Measurements from ENCODE around the gene TSTD1.

DNA sequence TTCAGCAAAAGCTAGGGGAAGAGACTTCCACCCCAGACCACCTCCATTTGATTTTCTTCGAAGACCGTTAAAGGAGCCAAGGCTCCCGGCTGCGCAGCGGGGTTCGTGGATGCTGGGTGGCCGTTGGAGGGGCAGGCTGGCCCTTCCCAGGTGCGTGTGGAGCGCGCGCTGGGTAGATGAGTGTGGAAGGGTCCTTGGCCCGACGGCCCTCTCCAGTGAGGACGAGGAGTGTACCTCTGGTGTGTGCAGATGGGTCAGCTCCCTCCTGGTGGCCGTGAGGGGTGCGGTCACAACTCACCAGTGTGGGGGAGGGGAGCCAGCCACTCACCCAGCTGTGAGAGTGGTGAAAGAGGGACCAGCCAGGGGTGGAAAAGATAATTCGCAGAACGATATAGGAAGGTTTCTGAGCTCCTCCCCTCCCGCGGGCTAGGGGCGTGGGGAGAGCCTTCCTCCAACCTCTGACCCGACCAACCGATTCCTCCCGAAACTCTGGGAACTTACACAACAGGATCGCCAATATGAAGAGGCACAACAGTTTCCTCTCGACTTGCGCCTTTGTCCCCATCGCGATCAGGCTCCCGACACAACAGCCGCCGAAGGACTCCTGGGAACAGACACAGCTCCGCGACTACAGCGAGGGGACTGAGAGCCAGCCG, 18.1 kb downstream of the TSTD1 start, which contains the start of gene F11R:
- TF ChIP-seq, protein P1, sequence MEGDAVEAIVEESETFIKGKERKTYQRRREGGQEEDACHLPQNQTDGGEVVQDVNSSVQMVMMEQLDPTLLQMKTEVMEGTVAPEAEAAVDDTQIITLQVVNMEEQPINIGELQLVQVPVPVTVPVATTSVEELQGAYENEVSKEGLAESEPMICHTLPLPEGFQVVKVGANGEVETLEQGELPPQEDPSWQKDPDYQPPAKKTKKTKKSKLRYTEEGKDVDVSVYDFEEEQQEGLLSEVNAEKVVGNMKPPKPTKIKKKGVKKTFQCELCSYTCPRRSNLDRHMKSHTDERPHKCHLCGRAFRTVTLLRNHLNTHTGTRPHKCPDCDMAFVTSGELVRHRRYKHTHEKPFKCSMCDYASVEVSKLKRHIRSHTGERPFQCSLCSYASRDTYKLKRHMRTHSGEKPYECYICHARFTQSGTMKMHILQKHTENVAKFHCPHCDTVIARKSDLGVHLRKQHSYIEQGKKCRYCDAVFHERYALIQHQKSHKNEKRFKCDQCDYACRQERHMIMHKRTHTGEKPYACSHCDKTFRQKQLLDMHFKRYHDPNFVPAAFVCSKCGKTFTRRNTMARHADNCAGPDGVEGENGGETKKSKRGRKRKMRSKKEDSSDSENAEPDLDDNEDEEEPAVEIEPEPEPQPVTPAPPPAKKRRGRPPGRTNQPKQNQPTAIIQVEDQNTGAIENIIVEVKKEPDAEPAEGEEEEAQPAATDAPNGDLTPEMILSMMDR (IDR thresholded peaks at IDR 0.05; ENCODE audit: insufficient read depth, low read length): no peak
- TF ChIP-seq GABPA (IDR thresholded peaks at IDR 0.05; ENCODE audit: low read depth): no peak

Measured in HL-60 (cell line).